HepG2 (cell line): ENCODE results near the gene OGFOD3. TPM values are rescaled to one million over a fixed set of nuclear protein-coding genes. Genes with fewer than 3 reads are reported as not detected.

Experiments used
- CBFB ChIP-seq: sonication (generic); formaldehyde crosslinking; IDR thresholded peaks from 2 replicates; pipeline ENCODE4 v1.4.0; 2020; ENCODE audit warnings: missing genetic modification reagents
- CBX1 ChIP-seq: IDR thresholded peaks from one replicate; pipeline ENCODE4 v1.6.1; 2016; ENCODE audit warnings: antibody characterized with exemption, low read depth
- CBX2 ChIP-seq, 2 experiments: fragments of 200-600 bp in 1 of 2; sonication (generic); formaldehyde crosslinking in 1 of 2; IDR thresholded peaks; 2 replicates each; pipeline versions ENCODE4 v1.7.0 to v1.8.1; 2018 to 2022; ENCODE audit warnings: low read depth in 2 of 2, low read length in 1 of 2, mild to moderate bottlenecking in 1 of 2, missing genetic modification reagents in 1 of 2
- ETS1 ChIP-seq: sonication (generic); formaldehyde crosslinking; IDR thresholded peaks from 2 replicates; pipeline ENCODE4 v1.4.0; 2020; ENCODE audit warnings: missing genetic modification reagents
- FLYWCH1 ChIP-seq: sonication (generic); formaldehyde crosslinking; IDR thresholded peaks from 2 replicates; pipeline ENCODE4 v1.8.1; 2023; ENCODE audit warnings: mild to moderate bottlenecking, missing genetic modification reagents
- FOSL1 ChIP-seq: sonication (generic); formaldehyde crosslinking; IDR thresholded peaks from 2 replicates; pipeline ENCODE4 v1.9.0; 2021; ENCODE audit warnings: missing genetic modification reagents, borderline replicate concordance
- GTF3A ChIP-seq: sonication (generic); formaldehyde crosslinking; conservative IDR thresholded peaks from 2 replicates; pipeline ENCODE4 v1.4.0; 2020; ENCODE audit warnings: mild to moderate bottlenecking, missing genetic modification reagents
- HCFC1 ChIP-seq: fragments of 150-350 bp; IDR thresholded peaks from 2 replicates; pipeline ENCODE4 v1.6.1; 2014; ENCODE audit warnings: low read depth, low read length
- KAT2B ChIP-seq: fragments of 150-350 bp; IDR thresholded peaks from 2 replicates; pipeline ENCODE4 v1.6.1; 2014; ENCODE audit warnings: low read depth, low read length, borderline replicate concordance
- NRL ChIP-seq: sonication (generic); formaldehyde crosslinking; IDR thresholded peaks from 2 replicates; pipeline ENCODE4 v1.5.0; 2020; ENCODE audit warnings: missing genetic modification reagents, mild to moderate bottlenecking, moderate library complexity, borderline replicate concordance
- REPIN1 ChIP-seq: sonication (generic); formaldehyde crosslinking; IDR thresholded peaks from 2 replicates; pipeline ENCODE4 v1.8.0; 2022; ENCODE audit warnings: missing genetic modification reagents, low read depth, mild to moderate bottlenecking, borderline replicate concordance
- RFX5 ChIP-seq: IDR thresholded peaks from 2 replicates; pipeline ENCODE4 v1.6.1; 2011; ENCODE audit warnings: low read depth, low read length, improper control_type of control experiment
- RXRB ChIP-seq: IDR thresholded peaks from 2 replicates; pipeline ENCODE4 v1.6.1; 2016; ENCODE audit warnings: borderline replicate concordance, missing genetic modification reagents, missing compliant biosample characterization
- SMYD3 ChIP-seq: sonication (generic); formaldehyde crosslinking; IDR thresholded peaks from 2 replicates; pipeline ENCODE4 v1.8.1; 2023; ENCODE audit warnings: mild to moderate bottlenecking, missing genetic modification reagents
- SRSF9 ChIP-seq: fragments of 200-400 bp; formaldehyde crosslinking; IDR thresholded peaks from 2 replicates; pipeline ENCODE4 v1.6.1; 2018; ENCODE audit warnings: borderline replicate concordance, mild to moderate bottlenecking, low read depth, low read length; ENCODE audit not compliant: insufficient read depth, poor library complexity, severe bottlenecking
- USF2 ChIP-seq, 2 experiments: sonication (generic) in 1 of 2; formaldehyde crosslinking in 1 of 2; IDR thresholded peaks; 2 replicates each; pipeline versions ENCODE4 v1.5.1 to v1.6.1; 2011 to 2020; ENCODE audit warnings: borderline replicate concordance in 1 of 2, low read depth in 1 of 2, low read length in 1 of 2, mild to moderate bottlenecking in 1 of 2, missing genetic modification reagents in 1 of 2, moderate library complexity in 1 of 2
- YY1 ChIP-seq: IDR thresholded peaks from 2 replicates; pipeline ENCODE4 v1.6.1; 2011; ENCODE audit warnings: low read length, low read depth, moderate library complexity, mild to moderate bottlenecking; ENCODE audit not compliant: insufficient read depth, insufficient replicate concordance
- ZBTB7A ChIP-seq: sonication (generic); formaldehyde crosslinking; IDR thresholded peaks from 2 replicates; pipeline ENCODE4 v1.8.0; 2022; ENCODE audit warnings: mild to moderate bottlenecking, missing genetic modification reagents
- ZNF180 ChIP-seq: sonication (generic); formaldehyde crosslinking; IDR thresholded peaks from 2 replicates; pipeline ENCODE4 v1.4.0; 2020; ENCODE audit warnings: low read depth, missing genetic modification reagents, borderline replicate concordance
- ZNF781 ChIP-seq: sonication (generic); formaldehyde crosslinking; IDR thresholded peaks from 2 replicates; pipeline ENCODE4 v1.5.1; 2020; ENCODE audit warnings: borderline replicate concordance, mild to moderate bottlenecking, missing genetic modification reagents; ENCODE audit errors: not compliant biosample characterization
- ZNF883 ChIP-seq: sonication (generic); formaldehyde crosslinking; IDR thresholded peaks from 2 replicates; pipeline ENCODE4 v1.5.1; 2020; ENCODE audit warnings: mild to moderate bottlenecking, missing genetic modification reagents; ENCODE audit errors: not compliant biosample characterization
- ZSCAN30 ChIP-seq: sonication (generic); formaldehyde crosslinking; IDR thresholded peaks from 2 replicates; pipeline ENCODE4 v1.5.0; 2020; ENCODE audit warnings: mild to moderate bottlenecking, missing genetic modification reagents
- ZSCAN5A ChIP-seq: sonication (generic); formaldehyde crosslinking; IDR thresholded peaks from 2 replicates; pipeline ENCODE4 v1.8.0; 2022; ENCODE audit warnings: mild to moderate bottlenecking, missing genetic modification reagents, borderline replicate concordance
- polyA plus RNA-seq, 8 experiments: library from polyadenylated mRNA; depleted of rRNA in 3 of 8; stranded (reverse) in 7 of 8; unstranded in 1 of 8; fragments of >200 nt; fragmentation: Illumina TruSeq in 4 of 8; extraction: Trizol in 4 of 8; gene quantifications; 2 replicates each; pipeline versions ENCODE4 v1.2.1 to v1.2.3, GENCODE V29; 2011 to 2016; ENCODE audit warnings: low read depth in 4 of 8, missing spikeins in 1 of 8, mixed read lengths in 1 of 8; ENCODE audit not compliant: insufficient read depth in 1 of 8
- total RNA-seq, 5 experiments: library from RNA; depleted of rRNA; stranded (reverse); fragments of >200 nt; fragmentation: Illumina TruSeq; extraction: Trizol; gene quantifications; 2 replicates each; pipeline ENCODE4 v1.2.3, GENCODE V29; 2016; ENCODE audit warnings: low read depth in 1 of 5

OGFOD3 gene
- total and polyA plus RNA-seq, 2 of the 13 experiments (the other 11 are each of a cell fraction or from before 2014, with no cell fraction given), result 40.0 to 42.1 TPM

GRCh38 chr17:82346342-82347300 lies 71.8 kb downstream of the OGFOD3 start (continued):
- TF ChIP-seq KAT2B (peak; percentile 64; the same call in 1 of the 2 replicates), GTF3A (peak; percentile 84; the same call in 1 of the 2 replicates), FLYWCH1 (no peak), ZBTB7A (CRISPR knock-in tag) (peak; percentile 98), YY1 (peak; percentile 45), ZNF883 (CRISPR knock-in tag) (peak; percentile 17), NRL (CRISPR knock-in tag) (no peak; the same call in 1 of the 2 replicates), USF2 (IDR thresholded peaks at IDR 0.05; ENCODE audit: low read depth, low read length) (peak; percentile 91), USF2 (CRISPR knock-in tag; IDR thresholded peaks at IDR 0.05; ENCODE audit: borderline replicate concordance) (peak; percentile 82; the same call in 1 of the 2 replicates), HCFC1 (no peak), ZNF781 (CRISPR knock-in tag) (peak; percentile 74), ETS1 (CRISPR knock-in tag) (peak; percentile 61; the same call in 1 of the 2 replicates), CBX1 (peak; percentile 71), CBFB (peak; percentile 87), SMYD3 (CRISPR knock-in tag) (peak; percentile 81; the same call in 1 of the 2 replicates), CBX2 (IDR thresholded peaks at IDR 0.05; ENCODE audit: low read depth, low read length) (no peak), CBX2 (CRISPR knock-in tag; IDR thresholded peaks at IDR 0.05; ENCODE audit: low read depth) (no peak), REPIN1 (CRISPR knock-in tag) (peak; percentile 85), RXRB (CRISPR knock-in tag) (peak; percentile 99), FOSL1 (CRISPR knock-in tag) (no peak), RFX5 (no peak), ZNF180 (CRISPR knock-in tag) (no peak), ZSCAN30 (no peak), SRSF9 (no peak), ZSCAN5A (peak; percentile 63; the same call in 1 of the 2 replicates)
